Erythroblast (primary cell): ENCODE data around the gene NKAIN2.

Source experiments
- DNase-seq, 2 experiments: peaks; one replicate each; lab custom pipeline; 2025; lab: John Stamatoyannopoulos, UW
- GATA1 ChIP-seq: IDR thresholded peaks from 2 replicates; pipeline ENCODE4 v1.6.1; 2011; ENCODE audit warnings: low read depth, mild to moderate bottlenecking, control low read depth, low read length, moderate library complexity
- POLR2A ChIP-seq: IDR thresholded peaks from 2 replicates; pipeline ENCODE4 v1.6.1; 2011; ENCODE audit warnings: mild to moderate bottlenecking, low read length

The NKAIN2 gene

GRCh38 chr6:124027392-124027791, 223.7 kb downstream of the NKAIN2 start:
- no peak for DNase-seq
- TF ChIP-seq POLR2A = no peak
- TF ChIP-seq GATA1 = no peak

- no peak for TF ChIP-seq GATA1
- no peak for TF ChIP-seq POLR2A
- no peak for DNase-seq
Observed at GRCh38 chr6:124028117-124028516, 224.5 kb downstream of the NKAIN2 start.

- TF ChIP-seq GATA1 = no peak
- TF ChIP-seq POLR2A = no peak
- DNase-seq = no peak
Observed at GRCh38 chr6:124029567-124029966, 225.9 kb downstream of the NKAIN2 start.

- no peak for DNase-seq
- no peak for TF ChIP-seq GATA1
Observed at GRCh38 chr6:124033501-124033900, 229.8 kb downstream of the NKAIN2 start.

GRCh38 chr6:124036384-124036783, 232.7 kb downstream of the NKAIN2 start:
- DNase-seq = no peak

GRCh38 chr6:124040655-124041054, 237.0 kb downstream of the NKAIN2 start:
- no peak for TF ChIP-seq POLR2A
- no peak for TF ChIP-seq GATA1
- no peak for DNase-seq

More at GRCh38 chr6:124036384-124036783, 232.7 kb downstream of the NKAIN2 start:
- TF ChIP-seq GATA1 (no peak), POLR2A (no peak)

- TF ChIP-seq GATA1 (no peak), POLR2A (no peak)
- no peak for DNase-seq
Observed at GRCh38 chr6:124052120-124052519, 248.5 kb downstream of the NKAIN2 start.

- TF ChIP-seq GATA1 = no peak
- TF ChIP-seq POLR2A = no peak
- DNase-seq = no peak
Observed at GRCh38 chr6:124053315-124053714, 249.7 kb downstream of the NKAIN2 start.

- TF ChIP-seq POLR2A (no peak), GATA1 (no peak)
- no peak for DNase-seq
Observed at GRCh38 chr6:124054034-124054433, 250.4 kb downstream of the NKAIN2 start.

GRCh38 chr6:124055395-124055794, 251.7 kb downstream of the NKAIN2 start:
- no peak for DNase-seq

GRCh38 chr6:124055963-124056362, 252.3 kb downstream of the NKAIN2 start:
- TF ChIP-seq POLR2A = no peak
- no peak for TF ChIP-seq GATA1
- DNase-seq = no peak

More at GRCh38 chr6:124055395-124055794, 251.7 kb downstream of the NKAIN2 start:
- no peak for TF ChIP-seq POLR2A
- TF ChIP-seq GATA1 = no peak

- TF ChIP-seq GATA1 (no peak), POLR2A (no peak)
- DNase-seq = no peak
Observed at GRCh38 chr6:124056407-124057334, 253.0 kb downstream of the NKAIN2 start.

- DNase-seq = no peak
- TF ChIP-seq GATA1 (no peak), POLR2A (no peak)
Observed at GRCh38 chr6:124057461-124057860, 253.8 kb downstream of the NKAIN2 start.

- DNase-seq = no peak
- no peak for TF ChIP-seq GATA1
- TF ChIP-seq POLR2A = no peak
Observed at GRCh38 chr6:124064317-124065113, 260.9 kb downstream of the NKAIN2 start.
